Measurements from ENCODE around the gene SYCP3.

DNA sequence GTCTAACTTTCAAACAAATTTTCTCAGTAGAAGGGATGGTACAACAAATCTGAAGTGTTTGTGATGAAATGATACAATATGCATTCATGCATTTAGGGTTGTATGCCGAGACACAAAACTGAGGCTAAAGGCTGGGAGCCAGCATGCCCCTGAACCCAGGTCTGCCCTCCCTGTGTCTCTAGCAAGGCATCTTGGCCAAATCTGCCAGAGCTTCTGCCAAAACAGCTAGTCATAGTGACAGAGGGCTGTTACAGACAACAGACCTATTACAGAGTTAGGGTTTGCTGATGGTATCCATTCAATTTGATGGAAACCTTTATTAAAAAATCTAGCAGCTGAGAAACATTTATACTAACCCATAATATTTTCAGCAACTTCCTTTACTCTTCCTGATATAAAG is 53.1 kb downstream of the SYCP3 start:
- TF ChIP-seq, protein P1, sequence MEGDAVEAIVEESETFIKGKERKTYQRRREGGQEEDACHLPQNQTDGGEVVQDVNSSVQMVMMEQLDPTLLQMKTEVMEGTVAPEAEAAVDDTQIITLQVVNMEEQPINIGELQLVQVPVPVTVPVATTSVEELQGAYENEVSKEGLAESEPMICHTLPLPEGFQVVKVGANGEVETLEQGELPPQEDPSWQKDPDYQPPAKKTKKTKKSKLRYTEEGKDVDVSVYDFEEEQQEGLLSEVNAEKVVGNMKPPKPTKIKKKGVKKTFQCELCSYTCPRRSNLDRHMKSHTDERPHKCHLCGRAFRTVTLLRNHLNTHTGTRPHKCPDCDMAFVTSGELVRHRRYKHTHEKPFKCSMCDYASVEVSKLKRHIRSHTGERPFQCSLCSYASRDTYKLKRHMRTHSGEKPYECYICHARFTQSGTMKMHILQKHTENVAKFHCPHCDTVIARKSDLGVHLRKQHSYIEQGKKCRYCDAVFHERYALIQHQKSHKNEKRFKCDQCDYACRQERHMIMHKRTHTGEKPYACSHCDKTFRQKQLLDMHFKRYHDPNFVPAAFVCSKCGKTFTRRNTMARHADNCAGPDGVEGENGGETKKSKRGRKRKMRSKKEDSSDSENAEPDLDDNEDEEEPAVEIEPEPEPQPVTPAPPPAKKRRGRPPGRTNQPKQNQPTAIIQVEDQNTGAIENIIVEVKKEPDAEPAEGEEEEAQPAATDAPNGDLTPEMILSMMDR (conservative IDR thresholded peaks at IDR 0.05 in 1 of 2, IDR thresholded peaks at IDR 0.05 in 1 of 2; ENCODE audit: low read depth in 1 of 2, low read length in 2 of 2): no peak
- no peak for TF ChIP-seq EZH2 (IDR thresholded peaks at IDR 0.05; ENCODE audit: low read length, missing control alignments)
